Muscle of leg (tissue), 11 donors: ENCODE results near the gene MYOF. TPM values are rescaled to one million over a fixed set of nuclear protein-coding genes. Genes with fewer than 3 reads are reported as not detected.

ENCODE experiments used
- DNase-seq: peaks from one replicate; pipeline ENCODE4 v3.0.0; 2013
- H3K27ac ChIP-seq: one replicate; pipeline ENCODE4 v1.5.1; 2013; ENCODE audit warnings: mild to moderate bottlenecking, low read length, control low read depth
- H3K27me3 ChIP-seq: one replicate; pipeline ENCODE4 v1.6.1; 2013; ENCODE audit warnings: low read length; ENCODE audit not compliant: control insufficient read depth, insufficient read depth
- H3K36me3 ChIP-seq: one replicate; pipeline ENCODE4 v1.6.1; 2013; ENCODE audit warnings: low read length; ENCODE audit not compliant: control insufficient read depth, insufficient read depth
- H3K4me1 ChIP-seq: one replicate; pipeline ENCODE4 v1.6.1; 2013; ENCODE audit warnings: low read length; ENCODE audit not compliant: control insufficient read depth, insufficient read depth
- H3K4me3 ChIP-seq: one replicate; pipeline ENCODE4 v1.5.1; 2013; ENCODE audit warnings: low read length, control low read depth
- H3K9me3 ChIP-seq: replicated peaks from 2 replicates; pipeline ENCODE4 v1.6.1; 2013; ENCODE audit warnings: low read depth, low read length; ENCODE audit not compliant: control insufficient read depth
- WGBS: methylation state at CpG from one replicate; pipeline ENCODE4 v1.1.5; 2013; ENCODE audit warnings: missing lambda C conversion rate; ENCODE audit not compliant: insufficient coverage; 5-methylcytosine and 5-hydroxymethylcytosine counted together
- polyA plus RNA-seq, 8 donors: library from polyadenylated mRNA; unstranded; fragments of 120-200 nt; gene quantifications; one replicate each; pipeline versions ENCODE4 v1.2.1 to v1.2.3, GENCODE V29; 2013; ENCODE audit warnings: inconsistent platforms in 1 of 8, low replicate concordance in 1 of 8; ENCODE audit not compliant: insufficient read length in 8 of 8, insufficient read depth in 1 of 8
- total RNA-seq: library from RNA; stranded (reverse); fragments of 120-200 nt; gene quantifications from one replicate; pipeline ENCODE4 v1.2.4, GENCODE V29; 2013

Gene MYOF
- total and polyA plus RNA-seq, 9 donors, result 37.6 to 85.0 (median 55.2) TPM

DNA sequence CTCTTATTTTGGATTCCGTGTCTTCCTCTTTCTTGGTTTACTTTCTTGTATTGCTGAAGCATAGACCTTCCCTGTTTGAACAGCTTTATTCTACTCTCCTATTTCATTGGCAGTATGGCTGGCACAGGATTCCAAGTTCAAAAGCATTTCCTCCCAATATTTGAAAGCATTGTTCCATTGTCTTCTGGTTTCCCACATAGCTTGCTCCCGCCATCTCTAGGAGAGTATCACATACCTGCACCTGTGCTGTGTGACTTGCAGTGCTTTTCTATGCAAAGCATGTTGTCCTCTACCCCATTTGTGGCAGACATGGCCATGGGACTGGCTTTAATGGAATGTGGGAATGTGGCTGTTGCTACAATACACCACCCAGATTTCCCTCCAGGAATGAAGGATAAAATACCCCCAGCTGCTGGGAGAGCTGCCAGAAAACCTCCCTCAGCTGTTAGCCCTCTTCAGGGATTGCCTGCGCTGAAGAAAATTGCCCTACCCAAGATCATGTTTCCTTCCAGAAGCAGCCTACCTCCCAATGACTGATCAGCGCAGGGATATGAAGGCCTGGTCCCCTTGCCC is 6.9 kb upstream of the MYOF start:
- WGBS, result 95% methylated on average over 2 of the region's 4 CpGs
- H3K4me3 ChIP-seq, result no peak overlapping the region
- H3K9me3 ChIP-seq, result no peaks in the 10 kb centered on the region
- H3K36me3 ChIP-seq, result no peaks in the 10 kb centered on the region
- no peaks in the 10 kb centered on the region for H3K4me1 ChIP-seq
- H3K27ac ChIP-seq, result no peak overlapping the region
- H3K27me3 ChIP-seq, result no peaks in the 10 kb centered on the region
- DNase-seq, result peak; percentile 54

DNA sequence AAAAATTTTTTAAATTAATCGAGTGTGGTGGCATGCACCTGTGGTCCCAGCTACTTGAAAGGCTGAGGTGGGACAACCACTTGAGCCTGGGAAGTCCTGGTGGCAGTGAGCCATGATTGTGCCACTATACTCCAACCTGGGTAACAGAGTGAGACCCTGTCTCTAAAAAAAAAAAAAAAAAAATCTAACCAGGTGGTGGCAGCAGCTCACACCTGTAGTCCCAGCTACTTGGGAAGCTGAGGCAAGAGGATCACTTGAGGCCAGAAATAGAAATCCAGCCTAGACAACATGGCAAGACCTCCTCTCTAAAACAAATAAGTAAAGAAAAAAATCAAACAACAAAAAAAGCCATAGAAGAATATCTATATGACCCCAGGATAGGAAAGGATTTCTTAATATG is 3.6 kb upstream of the MYOF start:
- H3K27ac ChIP-seq, result no peak overlapping the region
- no peaks in the 10 kb centered on the region for H3K9me3 ChIP-seq
- H3K27me3 ChIP-seq, result no peaks in the 10 kb centered on the region
- WGBS, result no CpG with 5 or more reads among the region's 1 CpG
- H3K4me3 ChIP-seq, result no peak overlapping the region
- H3K36me3 ChIP-seq, result no peaks in the 10 kb centered on the region
- no peak for DNase-seq
- H3K4me1 ChIP-seq, result peaks cover 8% of the 10 kb centered on the region

DNA sequence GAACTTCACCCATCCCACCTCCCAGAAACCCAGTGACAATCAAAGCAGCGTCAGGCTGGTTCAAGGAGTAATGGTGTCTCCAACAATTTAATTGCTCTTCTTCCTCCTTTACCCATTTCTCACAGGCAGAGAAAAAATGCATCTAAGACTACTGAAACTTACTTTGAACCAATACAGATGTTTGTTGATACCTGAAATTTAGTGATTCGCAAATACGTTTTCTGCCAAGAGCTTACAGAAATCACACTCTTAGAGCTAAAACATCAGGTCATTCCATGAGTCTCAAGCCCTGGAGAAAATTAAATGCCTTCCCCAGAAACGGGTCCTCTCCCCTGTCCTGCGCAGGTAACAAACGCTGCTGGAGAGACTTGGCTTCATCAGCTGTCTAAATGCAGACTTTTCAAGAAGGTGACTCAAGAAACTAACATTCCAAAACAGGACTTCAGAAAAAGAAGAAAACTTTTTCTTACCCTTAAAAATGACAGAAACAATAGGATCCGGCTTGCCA is 443 bp downstream of the MYOF start:
- H3K4me1 ChIP-seq, result peaks cover 8% of the 10 kb centered on the region
- 7% methylated on average over 5 of the region's 7 CpGs for WGBS

DNA sequence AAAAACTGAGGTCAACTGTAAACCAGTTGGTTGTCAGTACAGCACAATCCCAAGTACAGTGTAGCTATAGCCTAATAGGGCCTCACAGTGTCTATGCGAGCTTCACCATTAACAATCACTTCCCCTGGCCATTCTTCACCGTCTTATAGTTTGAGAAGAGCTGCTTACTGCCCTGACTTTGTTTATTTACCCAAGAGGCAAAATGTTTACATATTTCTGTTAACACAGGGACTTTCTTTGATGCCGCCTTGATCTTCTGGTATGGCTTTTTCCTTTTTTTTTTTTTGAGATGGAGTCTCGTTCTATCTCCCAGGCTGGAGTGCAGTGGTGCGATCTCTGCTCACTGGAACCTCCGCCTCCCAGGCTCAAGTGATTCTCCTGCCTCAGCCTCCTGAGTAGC is 3.3 kb downstream of the MYOF start:
- peaks cover 13% of the 10 kb centered on the region for H3K4me1 ChIP-seq
- no peaks in the 10 kb centered on the region for H3K36me3 ChIP-seq
- no peak overlapping the region for H3K27ac ChIP-seq
- no peaks in the 10 kb centered on the region for H3K9me3 ChIP-seq
- H3K27me3 ChIP-seq, result no peaks in the 10 kb centered on the region
- 100% methylated on average over 1 of the region's 6 CpGs for WGBS
- H3K4me3 ChIP-seq, result no peak overlapping the region
- DNase-seq, result no peak

More for the DNA sequence above, 443 bp downstream of the MYOF start:
- DNase-seq, result no peak
- no peaks in the 10 kb centered on the region for H3K27me3 ChIP-seq
- no peaks in the 10 kb centered on the region for H3K9me3 ChIP-seq
- no peaks in the 10 kb centered on the region for H3K36me3 ChIP-seq
- H3K4me3 ChIP-seq, result peak overlapping the region; percentile 67
- peak overlapping the region; percentile 96 for H3K27ac ChIP-seq

DNA sequence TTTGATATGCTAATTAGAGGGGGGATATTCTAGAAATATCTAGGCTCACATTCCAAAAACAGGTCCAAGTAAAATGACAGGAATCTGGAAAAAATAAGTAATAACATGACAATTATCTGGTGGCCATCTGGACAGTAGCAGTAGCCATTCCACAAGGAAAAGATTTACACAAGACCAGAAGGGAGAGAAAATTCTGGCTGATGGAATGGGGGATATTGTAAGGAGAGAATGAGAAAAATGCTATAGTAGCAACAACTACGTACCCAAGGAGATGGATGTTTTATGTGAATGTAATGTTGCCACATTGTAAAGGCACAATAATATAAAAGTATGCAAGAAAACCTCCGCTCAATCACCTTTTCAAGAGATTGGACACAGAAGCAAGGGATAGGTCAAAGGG is 5.4 kb downstream of the MYOF start:
- no peak for DNase-seq
- Histone ChIP-seq H3K4me1 (peaks cover 11% of the 10 kb centered on the region), H3K27ac (no peak overlapping the region), H3K4me3 (no peak overlapping the region), H3K27me3 (no peaks in the 10 kb centered on the region), H3K9me3 (no peaks in the 10 kb centered on the region), H3K36me3 (peaks cover 5% of the 10 kb centered on the region)
- WGBS, result no CpG with 5 or more reads among the region's 2 CpGs

DNA sequence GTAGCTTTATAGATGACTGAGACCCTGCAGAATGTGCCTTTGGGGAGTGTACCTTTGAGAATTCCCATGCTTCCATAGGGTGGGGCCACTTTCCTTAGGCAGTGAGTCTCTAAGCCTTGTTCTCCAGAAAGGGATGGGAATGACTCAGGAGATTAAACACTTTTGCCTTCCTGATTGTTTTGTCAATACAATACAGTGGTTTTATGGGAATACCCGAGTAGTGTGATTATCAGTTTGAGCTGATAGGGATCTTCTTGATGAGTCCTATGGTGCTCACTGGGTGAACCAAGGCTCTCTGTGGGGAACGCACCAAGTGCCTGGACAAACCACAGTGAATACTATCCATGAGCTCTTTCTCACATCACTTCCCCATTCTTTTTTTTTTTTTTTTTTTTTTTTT is 6.3 kb downstream of the MYOF start:
- DNase-seq, result no peak
- Histone ChIP-seq H3K27me3 (no peaks in the 10 kb centered on the region), H3K4me1 (peaks cover 8% of the 10 kb centered on the region), H3K27ac (no peak overlapping the region), H3K9me3 (no peaks in the 10 kb centered on the region), H3K4me3 (no peak overlapping the region), H3K36me3 (peaks cover 5% of the 10 kb centered on the region)
- no CpG with 5 or more reads among the region's 2 CpGs for WGBS

DNA sequence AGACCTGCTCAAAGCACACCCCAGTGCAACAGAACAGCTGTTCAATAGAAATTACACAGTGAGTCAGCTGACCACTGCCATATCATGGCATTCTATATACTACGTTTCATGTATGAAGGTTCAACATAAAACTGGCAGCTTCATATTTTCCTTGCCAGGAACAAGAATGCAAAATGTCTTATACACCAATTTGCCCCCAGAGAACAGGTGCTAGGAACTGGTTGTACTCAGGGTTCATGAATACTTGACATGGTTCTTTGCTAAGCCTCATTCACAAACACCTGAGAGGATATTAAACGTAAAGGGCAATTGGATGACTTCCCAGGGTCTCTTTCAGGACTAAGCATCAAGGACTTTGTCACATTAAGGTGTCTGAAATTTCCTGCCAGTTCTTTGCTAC is 6.9 kb downstream of the MYOF start:
- Histone ChIP-seq H3K27me3 (no peaks in the 10 kb centered on the region), H3K4me3 (no peak overlapping the region), H3K9me3 (no peaks in the 10 kb centered on the region), H3K27ac (no peak overlapping the region), H3K36me3 (peaks cover 5% of the 10 kb centered on the region), H3K4me1 (peaks cover 7% of the 10 kb centered on the region)
- WGBS, result no CpG with 5 or more reads among the region's 2 CpGs
- DNase-seq, result no peak

DNA sequence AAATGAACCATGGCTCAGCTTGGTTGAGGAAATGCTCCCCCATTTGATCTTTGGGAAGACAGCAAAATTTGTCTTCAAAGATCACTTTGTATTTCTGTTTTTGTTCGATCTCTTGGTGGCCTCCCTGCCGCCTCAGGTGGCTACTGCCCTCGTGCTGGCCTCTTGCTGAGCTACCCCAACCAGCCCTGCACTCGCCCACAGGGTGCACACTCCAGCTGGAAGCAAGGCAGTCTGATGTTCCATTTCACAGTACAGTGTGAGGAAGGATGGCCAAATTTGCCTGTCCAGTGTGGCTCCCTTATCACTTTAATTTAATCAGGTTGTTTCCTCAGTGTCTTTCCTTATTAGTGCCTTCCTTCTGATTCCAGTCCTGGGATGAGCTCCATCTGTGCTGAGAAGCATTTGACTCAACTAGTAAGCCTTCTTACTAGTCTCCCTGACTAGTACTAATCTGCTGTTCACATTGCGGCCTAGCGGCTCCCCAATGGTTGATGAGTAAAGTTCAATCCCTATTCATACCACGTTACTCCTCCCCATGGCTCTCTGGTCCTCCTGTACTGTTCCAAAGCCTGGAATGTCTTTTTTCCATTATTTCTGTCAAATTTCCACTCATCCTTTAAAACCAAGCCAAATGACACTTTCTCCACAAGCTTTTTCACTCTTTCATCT is 8.2 kb downstream of the MYOF start:
- Histone ChIP-seq H3K27me3 (no peaks in the 10 kb centered on the region), H3K4me3 (no peak overlapping the region), H3K36me3 (peaks cover 10% of the 10 kb centered on the region), H3K4me1 (peaks cover 7% of the 10 kb centered on the region), H3K27ac (no peak overlapping the region), H3K9me3 (no peaks in the 10 kb centered on the region)
- peak; percentile 54 for DNase-seq
- 74% methylated on average over 7 of the region's 7 CpGs for WGBS

DNA sequence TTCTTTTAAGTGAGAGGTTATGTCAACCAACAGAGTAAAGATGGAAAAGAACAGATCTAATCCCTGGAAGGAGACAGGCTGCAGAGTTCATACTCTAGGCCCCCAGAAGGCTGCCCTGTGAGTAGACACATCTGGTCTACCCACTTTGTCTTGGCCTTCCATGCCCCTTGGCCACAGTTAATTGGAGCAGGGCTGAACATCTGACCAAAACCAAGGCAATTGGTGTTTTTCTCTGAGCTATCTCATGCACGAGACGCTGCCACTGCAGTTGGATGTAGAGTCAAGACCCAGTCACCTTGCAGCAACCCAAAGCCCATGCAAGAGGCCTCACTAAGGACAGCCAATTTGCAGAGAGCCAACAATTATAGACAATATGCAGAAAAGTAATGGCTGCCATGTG is 9.0 kb downstream of the MYOF start:
- no peak for DNase-seq
- H3K27me3 ChIP-seq, result no peaks in the 10 kb centered on the region
- WGBS, result no CpG with 5 or more reads among the region's 2 CpGs
- H3K4me1 ChIP-seq, result peaks cover 7% of the 10 kb centered on the region
- H3K4me3 ChIP-seq, result no peak overlapping the region
- H3K27ac ChIP-seq, result no peak overlapping the region
- H3K9me3 ChIP-seq, result no peaks in the 10 kb centered on the region
- peaks cover 10% of the 10 kb centered on the region for H3K36me3 ChIP-seq

DNA sequence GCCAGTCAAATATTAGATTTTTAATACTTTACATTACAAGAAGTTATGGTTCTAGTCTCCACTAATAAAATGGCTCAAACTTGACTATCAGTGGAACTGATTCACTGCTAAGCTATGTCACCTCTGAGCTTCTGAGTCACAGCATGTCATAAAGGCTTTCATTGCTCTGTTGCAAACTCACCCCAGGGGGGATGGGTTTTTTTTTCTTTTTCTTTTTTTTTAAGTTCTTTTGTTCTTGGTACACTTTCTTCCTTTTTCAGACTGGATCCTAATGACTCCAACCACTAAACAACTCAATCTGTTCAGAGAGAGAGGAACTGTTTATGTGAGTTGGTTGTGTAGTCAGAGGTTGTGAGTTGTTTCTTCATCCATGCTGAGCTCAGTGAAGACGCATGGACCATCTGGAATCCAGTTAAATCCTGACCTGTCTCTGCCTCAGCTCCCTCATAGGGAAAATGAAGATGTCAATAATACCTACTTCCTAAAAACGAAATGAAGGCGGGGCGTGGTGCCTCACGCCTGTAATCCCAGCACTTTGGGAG is 11.0 kb downstream of the MYOF start:
- H3K4me1 ChIP-seq, result peaks cover 13% of the 10 kb centered on the region
- no peaks in the 10 kb centered on the region for H3K27me3 ChIP-seq
- no peak overlapping the region for H3K4me3 ChIP-seq
- H3K9me3 ChIP-seq, result no peaks in the 10 kb centered on the region
- no peak for DNase-seq
- H3K36me3 ChIP-seq, result peaks cover 13% of the 10 kb centered on the region
- WGBS, result 82% methylated on average over 3 of the region's 5 CpGs
- H3K27ac ChIP-seq, result no peak overlapping the region
